Activated naive CD8-positive, alpha-beta T cell treated with anti-CD3 and anti-CD28 coated beads, Interleukin-2, amount 50 U/mL, for 24 hours (primary cell): Measurements from ENCODE around the gene PPP2R3B.
"Not testable (repeated sequence)": the region's sequence is repeated elsewhere in the genome, so short reads cannot be mapped to it uniquely, and the experiment has no call there.

ENCODE experiments used
- ATAC-seq: fragments of 150-1000 bp; cut with Tn5 transposase; one replicate; pipeline ENCODE4 v1.10.0; 2021
- DNase-seq: peaks from one replicate; pipeline ENCODE4 v3.0.0; 2021
- H3K27ac Mint-ChIP-seq: one replicate; pipeline ENCODE4 v1.8.0; 2021; ENCODE audit warnings: mild to moderate bottlenecking, mixed read lengths
- H3K27me3 Mint-ChIP-seq: one replicate; pipeline ENCODE4 v1.8.0; 2021; ENCODE audit warnings: mixed read lengths
- H3K36me3 Mint-ChIP-seq: one replicate; pipeline ENCODE4 v1.8.0; 2021; ENCODE audit warnings: low read depth, mixed read lengths
- H3K4me1 Mint-ChIP-seq: one replicate; pipeline ENCODE4 v1.8.0; 2021; ENCODE audit warnings: mixed read lengths
- H3K4me3 Mint-ChIP-seq: one replicate; pipeline ENCODE4 v1.8.0; 2021; ENCODE audit warnings: mild to moderate bottlenecking, moderate library complexity, mixed read lengths
- H3K9me3 Mint-ChIP-seq: one replicate; pipeline ENCODE4 v1.8.0; 2021; ENCODE audit warnings: mixed read lengths

The PPP2R3B gene

DNA sequence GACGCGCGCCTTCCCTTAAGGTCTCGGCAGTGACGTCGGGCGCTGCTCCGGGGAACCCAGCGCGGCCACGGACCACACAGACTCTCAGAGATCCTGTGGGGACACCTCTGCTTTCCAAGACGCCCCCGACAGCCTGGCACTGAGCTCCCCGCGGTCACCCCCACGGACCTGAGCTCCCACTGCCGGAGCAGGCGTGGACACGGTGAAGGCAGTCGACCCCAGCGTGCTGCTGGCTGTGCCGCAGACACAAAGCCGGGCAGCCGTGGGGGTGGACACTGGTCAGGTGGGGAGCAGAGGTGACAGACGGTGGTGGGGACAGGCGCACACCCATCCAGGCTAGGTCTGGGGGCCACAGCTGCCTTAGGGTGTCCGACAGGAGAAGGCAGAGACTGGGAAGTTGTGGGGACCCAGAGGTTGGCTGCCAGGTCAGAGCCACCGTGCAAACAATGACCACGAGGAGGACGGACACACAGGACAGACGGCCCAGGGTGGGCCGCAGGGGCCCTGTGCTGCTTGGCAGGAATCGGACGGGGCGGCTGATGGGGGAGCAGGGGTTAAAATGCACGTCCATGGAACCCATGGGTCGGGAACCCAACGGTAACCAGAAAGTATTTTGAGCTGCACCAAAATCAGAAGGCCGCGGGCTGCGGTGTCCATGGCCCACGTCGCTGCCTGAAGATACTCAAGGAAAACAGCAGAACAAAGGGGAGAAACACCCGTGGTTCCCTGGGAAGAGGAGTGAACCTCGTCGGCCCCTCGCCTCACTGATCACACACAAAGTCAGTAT lies 51.5 kb downstream of the PPP2R3B start:
- peaks cover 14% of the 10 kb centered on the region for H3K36me3 Mint-ChIP-seq
- H3K9me3 Mint-ChIP-seq = no peaks in the 10 kb centered on the region
- no peak overlapping the region for H3K27ac Mint-ChIP-seq
- ATAC-seq = no peak
- H3K4me3 Mint-ChIP-seq = no peak overlapping the region
- peaks cover 2% of the 10 kb centered on the region for H3K4me1 Mint-ChIP-seq
- no peaks in the 10 kb centered on the region for H3K27me3 Mint-ChIP-seq
- DNase-seq = no peak

DNA sequence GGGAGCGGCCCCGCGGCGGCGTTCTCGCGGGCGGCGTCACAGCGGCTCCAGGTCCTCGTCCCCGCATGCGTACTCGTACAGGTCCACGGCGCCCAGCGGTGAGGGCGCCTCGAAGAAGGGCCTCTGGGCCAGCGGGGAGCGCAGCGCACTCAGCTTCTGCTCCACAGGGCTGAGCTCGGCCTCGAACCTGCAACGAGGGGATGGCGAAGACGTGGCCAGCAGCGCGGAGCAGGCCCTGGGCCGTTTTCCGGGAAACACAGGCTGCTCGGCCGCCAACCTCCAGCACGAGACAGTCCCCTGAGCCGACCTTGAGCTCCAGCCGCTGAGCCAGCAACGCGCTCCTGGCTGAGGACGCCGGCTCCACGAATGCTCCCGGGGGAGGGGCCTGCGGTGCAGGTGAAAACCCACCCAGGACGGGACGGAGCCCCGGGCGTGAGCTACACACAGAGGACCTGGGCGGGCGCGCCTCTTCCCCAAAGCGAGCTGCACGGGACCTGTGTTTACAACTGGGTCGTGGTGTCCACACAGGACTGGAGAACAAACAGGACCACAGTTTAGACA lies 52.3 kb downstream of the PPP2R3B start:
- peaks cover 14% of the 10 kb centered on the region for H3K36me3 Mint-ChIP-seq
- ATAC-seq (no peak), DNase-seq (no peak)

DNA sequence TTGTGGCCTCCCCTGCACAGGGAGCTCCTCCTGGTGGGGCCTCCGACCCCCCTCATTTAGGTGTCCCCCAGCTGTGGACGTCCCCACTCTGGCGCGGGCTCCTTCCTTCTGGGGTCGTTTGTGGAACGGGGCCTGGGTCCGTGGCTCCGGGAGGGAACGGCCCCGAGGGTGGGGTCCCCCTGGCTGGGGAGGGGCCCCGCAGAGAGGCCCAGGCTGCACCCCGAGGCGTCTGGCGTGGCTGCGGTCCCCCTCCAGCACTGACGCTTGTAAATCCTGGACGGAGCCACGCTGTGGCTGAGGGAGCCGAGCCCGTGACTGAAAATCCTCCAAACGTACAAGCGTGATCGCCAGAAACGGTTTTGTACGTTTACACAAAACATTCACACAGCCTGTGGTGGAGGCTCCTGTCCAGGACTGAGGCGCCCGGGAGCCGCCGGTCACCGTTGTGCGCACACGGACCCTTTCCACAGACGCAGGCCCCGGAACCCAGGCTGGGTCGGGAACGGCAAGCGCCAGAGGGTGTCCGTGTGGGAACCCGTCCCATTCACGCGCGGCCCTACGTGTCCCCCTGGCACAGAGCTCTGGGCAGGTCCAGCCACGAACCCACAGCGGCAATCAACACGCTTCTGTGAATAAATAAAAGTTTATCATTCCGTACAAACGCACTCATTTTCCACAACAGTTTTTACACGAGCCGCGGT lies 52.9 kb downstream of the PPP2R3B start:
- DNase-seq (no peak), ATAC-seq (no peak)
- H3K4me1 Mint-ChIP-seq = peaks cover 2% of the 10 kb centered on the region
- H3K27me3 Mint-ChIP-seq = peaks cover 1% of the 10 kb centered on the region
- H3K9me3 Mint-ChIP-seq = no peaks in the 10 kb centered on the region
- peaks cover 14% of the 10 kb centered on the region for H3K36me3 Mint-ChIP-seq
- no peak overlapping the region for H3K27ac Mint-ChIP-seq
- H3K4me3 Mint-ChIP-seq = no peak overlapping the region

More for the DNA sequence above, 52.3 kb downstream of the PPP2R3B start:
- Mint-ChIP-seq H3K4me1 (peaks cover 2% of the 10 kb centered on the region), H3K27me3 (peaks cover 1% of the 10 kb centered on the region), H3K9me3 (no peaks in the 10 kb centered on the region), H3K27ac (no peak overlapping the region), H3K4me3 (no peak overlapping the region)

DNA sequence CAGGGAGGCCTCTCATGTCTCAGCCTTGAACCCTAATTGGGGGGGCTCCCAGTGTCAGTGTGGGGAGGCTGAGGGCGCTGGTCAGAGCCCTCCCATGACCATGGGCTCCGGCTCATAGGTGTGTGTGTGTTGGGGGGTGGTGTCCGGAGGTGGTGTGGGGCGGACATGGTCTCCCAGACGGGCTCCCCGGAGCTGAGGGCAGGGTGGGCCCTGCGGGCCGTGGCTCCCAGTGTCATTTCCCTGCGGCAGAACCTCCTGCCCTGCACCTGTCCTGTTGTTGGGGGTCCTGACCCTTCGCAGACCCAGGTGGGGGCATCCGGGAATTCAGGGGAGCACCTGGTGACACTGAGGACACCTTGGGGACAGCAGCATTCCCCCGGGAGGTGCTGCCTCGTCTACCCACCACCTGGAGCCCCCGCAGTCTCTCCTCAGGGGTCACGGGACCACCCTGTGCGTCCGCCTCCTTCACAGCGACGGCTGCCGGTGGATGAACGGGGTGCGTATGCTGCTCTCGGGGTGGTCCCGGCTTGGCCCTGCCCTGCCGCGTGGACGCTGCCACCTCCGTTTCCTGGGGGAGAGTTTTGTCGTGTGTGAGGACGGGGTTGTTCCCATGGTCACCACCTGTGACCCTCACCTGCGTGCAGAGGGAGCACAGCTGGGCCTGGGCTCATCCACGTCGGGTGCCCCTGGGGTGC lies 53.6 kb downstream of the PPP2R3B start:
- Mint-ChIP-seq H3K27ac (no peak overlapping the region), H3K4me3 (no peak overlapping the region), H3K27me3 (peaks cover 1% of the 10 kb centered on the region), H3K4me1 (peaks cover 2% of the 10 kb centered on the region), H3K36me3 (peaks cover 14% of the 10 kb centered on the region), H3K9me3 (no peaks in the 10 kb centered on the region)
- no peak for ATAC-seq
- no peak for DNase-seq

DNA sequence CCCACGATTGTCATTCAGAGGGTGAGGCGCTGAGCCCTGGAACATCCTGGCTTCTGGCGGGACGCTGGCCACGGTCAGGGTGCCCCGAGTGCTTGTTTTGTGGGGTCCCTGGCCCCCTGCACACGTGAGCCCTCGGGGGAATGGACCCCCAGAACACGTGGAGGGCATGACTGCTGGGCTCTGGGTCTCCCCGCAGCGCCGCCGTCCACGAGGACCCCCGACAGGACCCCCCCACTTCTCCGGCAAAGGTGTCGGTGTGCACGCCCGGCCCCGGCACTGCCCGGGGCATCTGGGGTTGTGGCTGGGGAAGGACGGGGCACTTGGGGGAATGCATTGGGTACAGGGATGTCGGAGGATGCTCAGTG lies 54.2 kb downstream of the PPP2R3B start:
- Mint-ChIP-seq H3K27me3 (peaks cover 1% of the 10 kb centered on the region), H3K36me3 (peaks cover 10% of the 10 kb centered on the region), H3K4me1 (peaks cover 2% of the 10 kb centered on the region), H3K9me3 (no peaks in the 10 kb centered on the region), H3K4me3 (no peak overlapping the region), H3K27ac (no peak overlapping the region)
- no peak for DNase-seq
- ATAC-seq = no peak

DNA sequence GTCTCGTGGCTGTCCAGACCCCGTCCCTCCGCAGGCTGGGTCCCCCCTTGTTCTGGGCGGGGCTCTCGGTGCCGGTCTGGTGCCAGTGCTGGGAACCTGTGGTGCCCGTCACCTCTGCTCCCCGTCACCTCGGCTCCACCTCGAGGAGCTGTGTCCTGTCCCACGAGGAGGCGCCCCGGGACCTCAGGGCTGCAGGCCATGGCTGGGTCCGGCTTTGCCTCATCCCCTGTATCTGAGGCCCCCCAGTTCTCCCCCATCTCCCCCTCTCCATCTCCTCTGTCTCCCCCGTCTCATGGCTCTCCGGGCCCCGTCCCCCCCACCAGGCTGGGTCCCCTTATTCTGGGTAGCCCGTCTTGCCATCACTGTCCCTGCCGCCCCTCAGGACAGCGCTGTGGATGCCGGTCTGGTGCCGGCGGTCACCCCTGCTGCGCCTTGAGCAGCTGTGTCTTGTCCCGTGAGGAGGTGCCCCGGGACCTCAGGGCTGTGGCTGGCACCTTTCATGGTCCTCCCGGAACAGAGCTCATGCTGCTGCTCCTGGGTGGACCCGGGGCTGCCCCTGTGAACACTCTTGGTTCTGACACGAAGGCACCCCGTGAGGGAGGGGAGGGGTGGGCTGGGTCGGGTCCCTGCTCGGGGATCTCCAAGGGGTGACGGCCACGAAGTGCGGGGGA lies 54.7 kb downstream of the PPP2R3B start:
- Mint-ChIP-seq H3K4me1 (peaks cover 2% of the 10 kb centered on the region), H3K27ac (no peak overlapping the region), H3K9me3 (no peaks in the 10 kb centered on the region), H3K4me3 (no peak overlapping the region), H3K36me3 (peaks cover 7% of the 10 kb centered on the region), H3K27me3 (peaks cover 1% of the 10 kb centered on the region)
- ATAC-seq (peak; percentile 14), DNase-seq (no peak)

DNA sequence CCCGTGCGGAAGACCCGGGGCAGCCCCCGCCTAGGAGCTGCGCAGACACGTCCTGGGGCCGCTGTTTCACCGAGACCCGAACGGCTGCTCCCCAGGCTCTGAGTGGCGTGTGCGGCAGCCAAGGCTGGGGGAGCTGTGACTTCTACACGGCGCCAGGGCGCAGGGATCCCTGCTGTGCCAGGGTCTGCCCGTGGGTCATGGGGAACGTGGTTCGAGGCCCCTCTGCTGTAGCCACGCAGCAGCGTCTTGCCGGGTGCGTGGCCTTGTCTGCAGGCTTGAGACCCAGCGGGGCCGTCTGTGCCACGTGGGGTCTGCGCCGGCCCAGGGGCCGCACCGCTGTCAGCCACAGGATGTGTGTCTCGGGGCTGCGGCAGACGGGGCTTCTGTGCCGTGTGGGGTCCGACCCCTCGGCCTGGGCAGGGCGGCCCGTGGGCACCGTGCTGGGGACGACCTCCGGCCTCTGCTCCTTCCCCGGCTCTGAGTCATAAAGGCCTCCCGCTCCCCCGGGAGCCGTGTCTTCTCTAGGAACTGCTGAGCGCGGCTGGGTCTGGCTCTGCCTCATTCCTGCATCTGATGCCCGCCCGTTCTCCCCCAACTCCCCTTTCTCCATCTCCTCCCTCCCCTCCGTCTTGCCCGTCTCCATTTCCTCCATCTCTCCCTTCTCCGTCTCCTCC lies 55.4 kb downstream of the PPP2R3B start:
- no peak overlapping the region for H3K4me3 Mint-ChIP-seq
- no peak overlapping the region for H3K27ac Mint-ChIP-seq
- H3K27me3 Mint-ChIP-seq = peaks cover 1% of the 10 kb centered on the region
- H3K36me3 Mint-ChIP-seq = peaks cover 2% of the 10 kb centered on the region
- ATAC-seq (peak; percentile 60), DNase-seq (peak; percentile 27)
- H3K9me3 Mint-ChIP-seq = no peaks in the 10 kb centered on the region
- H3K4me1 Mint-ChIP-seq = peaks cover 2% of the 10 kb centered on the region

DNA sequence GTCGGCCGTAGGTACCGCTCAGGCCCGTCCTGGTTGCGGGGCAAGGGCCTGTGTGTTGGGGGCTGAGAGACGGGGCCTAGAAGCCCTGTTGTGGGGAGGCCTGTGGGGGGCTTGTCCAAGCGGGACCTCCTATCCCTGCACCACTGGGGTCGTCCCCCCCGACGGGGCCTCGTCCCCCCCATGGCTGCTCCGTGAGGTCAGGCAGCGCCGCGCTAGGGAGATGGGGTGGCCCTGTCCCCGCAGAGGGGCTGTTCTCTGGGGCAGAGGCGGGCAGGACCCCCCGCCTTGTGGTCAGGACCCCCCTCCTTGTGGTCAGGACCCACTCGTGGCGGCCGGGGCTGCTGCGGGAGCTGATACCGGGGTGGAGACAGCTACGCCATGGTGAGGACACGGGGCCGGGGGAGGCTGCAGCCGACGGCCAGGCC lies 56.0 kb downstream of the PPP2R3B start:
- H3K9me3 Mint-ChIP-seq = no peaks in the 10 kb centered on the region
- H3K4me3 Mint-ChIP-seq = no peak overlapping the region
- ATAC-seq (no peak), DNase-seq (no peak)
- peaks cover 1% of the 10 kb centered on the region for H3K27me3 Mint-ChIP-seq
- H3K36me3 Mint-ChIP-seq = no peaks in the 10 kb centered on the region
- no peak overlapping the region for H3K27ac Mint-ChIP-seq
- peaks cover 2% of the 10 kb centered on the region for H3K4me1 Mint-ChIP-seq

DNA sequence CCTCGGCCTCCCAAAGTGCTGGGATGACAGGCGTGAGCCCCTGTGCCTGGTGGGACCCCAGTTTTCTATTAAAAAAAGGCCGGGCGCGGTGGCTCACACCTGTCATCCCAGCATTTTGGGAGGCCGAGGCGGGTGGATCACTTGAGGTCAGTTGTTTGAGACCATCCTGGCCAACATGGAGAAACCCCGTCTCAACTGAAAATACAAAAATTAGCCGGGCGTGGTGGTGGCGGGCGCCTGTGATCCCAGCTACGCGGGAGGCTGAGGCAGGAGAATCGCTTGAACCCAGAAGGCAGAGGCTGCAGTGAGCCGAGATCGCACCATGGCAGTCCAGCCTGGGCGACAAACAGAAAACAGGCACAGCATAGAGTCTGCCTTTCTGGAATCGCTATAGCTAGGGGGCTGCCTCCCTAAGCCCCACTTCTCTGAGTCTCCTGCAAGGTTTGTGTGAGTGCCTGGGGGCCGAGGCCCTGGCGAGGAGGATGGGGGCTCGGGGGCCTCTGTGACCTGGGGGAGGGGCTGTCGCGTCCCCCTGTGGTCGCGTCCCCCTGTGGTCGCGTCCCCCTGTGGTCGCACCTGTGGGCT lies 56.5 kb downstream of the PPP2R3B start:
- not testable (repeated sequence) for DNase-seq, H3K27me3 Mint-ChIP-seq, H3K36me3 Mint-ChIP-seq, ATAC-seq, H3K4me1 Mint-ChIP-seq, H3K27ac Mint-ChIP-seq, H3K9me3 Mint-ChIP-seq, H3K4me3 Mint-ChIP-seq

DNA sequence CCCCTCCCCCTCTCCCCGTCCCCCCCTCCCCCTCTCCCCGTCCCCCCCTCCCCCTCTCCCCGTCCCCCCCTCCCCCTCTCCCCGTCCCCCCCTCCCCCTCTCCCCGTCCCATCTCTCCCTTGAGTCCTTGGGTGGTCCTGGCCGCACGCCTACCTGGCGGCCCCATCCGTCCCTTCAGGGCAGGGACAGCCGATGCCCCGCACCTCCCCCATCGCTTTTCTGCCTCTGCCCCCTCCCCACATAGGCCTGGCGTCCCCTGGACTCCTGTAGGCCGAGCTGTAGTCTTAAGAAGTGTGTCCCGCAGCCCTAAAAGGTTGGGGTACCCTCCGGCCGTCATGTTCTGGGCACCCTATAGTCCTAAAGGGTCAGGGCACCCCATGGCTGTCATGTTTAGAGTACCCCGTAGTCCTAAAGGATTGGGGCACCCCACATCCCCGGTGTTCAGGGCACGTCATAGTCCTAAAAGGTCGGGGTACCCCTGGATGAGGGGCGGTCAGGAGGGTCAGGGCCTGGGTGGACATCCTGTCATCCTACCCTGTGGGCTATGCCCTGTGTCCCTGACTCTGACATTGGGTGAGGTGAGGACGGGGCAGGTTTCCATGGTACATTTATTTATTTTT lies 57.3 kb downstream of the PPP2R3B start:
- no peaks in the 10 kb centered on the region for H3K36me3 Mint-ChIP-seq
- DNase-seq = no peak
- ATAC-seq = no peak
- H3K27ac Mint-ChIP-seq = no peak overlapping the region
- no peak overlapping the region for H3K4me3 Mint-ChIP-seq
- H3K4me1 Mint-ChIP-seq = peaks cover 7% of the 10 kb centered on the region
- H3K27me3 Mint-ChIP-seq = peaks cover 1% of the 10 kb centered on the region
- no peaks in the 10 kb centered on the region for H3K9me3 Mint-ChIP-seq

DNA sequence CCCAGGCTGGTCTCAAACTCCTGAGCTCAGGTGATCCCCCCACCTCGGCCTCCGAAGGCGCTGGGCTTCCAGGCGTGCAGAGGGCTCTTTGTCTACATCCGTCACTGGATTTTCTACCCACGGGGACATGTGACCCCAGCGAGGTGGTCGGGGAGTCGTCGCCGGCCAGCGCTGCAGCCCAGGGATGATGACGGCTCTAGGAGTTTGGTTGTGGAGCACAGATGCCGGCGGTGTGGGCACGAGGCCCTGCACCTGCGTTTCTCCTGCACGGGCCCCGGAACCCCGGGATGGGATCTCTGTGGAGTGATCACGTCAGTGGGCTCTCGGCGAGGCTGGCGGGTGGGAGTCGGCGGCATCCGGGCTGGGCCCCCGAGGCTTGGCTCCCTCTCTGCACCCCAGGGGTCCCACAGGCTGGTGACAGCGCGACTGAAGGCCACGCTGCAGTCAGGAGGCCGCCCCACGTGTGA lies 59.0 kb downstream of the PPP2R3B start:
- no peak overlapping the region for H3K4me3 Mint-ChIP-seq

DNA sequence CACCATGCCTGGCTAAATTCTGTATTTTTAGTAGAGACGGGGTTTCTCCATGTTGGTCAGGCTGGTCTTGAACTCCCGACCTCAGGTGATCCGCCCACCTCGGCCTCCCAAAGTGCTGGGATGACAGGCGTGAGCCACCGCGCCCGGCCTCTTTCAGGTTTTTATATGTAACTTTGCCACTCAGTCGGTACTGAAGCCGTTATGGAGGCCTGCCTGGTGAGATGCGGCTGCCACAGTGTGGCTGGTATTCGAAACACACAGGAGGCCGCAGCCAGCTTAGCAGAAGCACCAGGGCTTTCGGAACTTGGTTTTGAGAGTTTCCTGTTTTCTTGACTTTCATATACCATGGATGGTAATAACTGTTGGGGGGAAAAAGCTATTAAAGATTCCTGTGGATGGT lies 62.0 kb downstream of the PPP2R3B start:
- H3K9me3 Mint-ChIP-seq, H3K27ac Mint-ChIP-seq, DNase-seq, H3K4me3 Mint-ChIP-seq, ATAC-seq, H3K27me3 Mint-ChIP-seq, H3K36me3 Mint-ChIP-seq: not testable (repeated sequence)
- peaks cover 30% of the 10 kb centered on the region for H3K4me1 Mint-ChIP-seq

More for the DNA sequence above, 59.0 kb downstream of the PPP2R3B start:
- Mint-ChIP-seq H3K27me3 (peaks cover 1% of the 10 kb centered on the region), H3K27ac (no peak overlapping the region), H3K4me1 (peaks cover 21% of the 10 kb centered on the region), H3K36me3 (no peaks in the 10 kb centered on the region), H3K9me3 (no peaks in the 10 kb centered on the region)
- DNase-seq (no peak), ATAC-seq (no peak)
